Endothelial cell of umbilical vein (primary cell): Measurements from ENCODE around the gene HOXD10. TPM values are rescaled to one million over a fixed set of nuclear protein-coding genes. Genes with fewer than 3 reads are reported as not detected.

ENCODE experiments used
- BruUV-seq: library from RNA; stranded (reverse); fragments of 400-500 nt; replicated peaks from 2 replicates; lab custom pipeline; 2021; lab: Mats Ljungman, UMichigan
- CTCF ChIA-PET: fragments of 300-600, 350-600 bp; sonication (Branson Sonifier 250); formaldehyde crosslinking; loops from one replicate; lab custom pipeline; 2021; ENCODE audit warnings: antibody characterized with exemption, inconsistent platforms; lab: Charles Lee
- POLR2A ChIA-PET: fragments of 300-600, 350-600 bp; sonication (Branson Sonifier 250); formaldehyde crosslinking; loops from one replicate; lab custom pipeline; 2021; ENCODE audit warnings: antibody characterized with exemption, inconsistent platforms; lab: Charles Lee
- DNase-seq: peaks from one replicate; pipeline ENCODE4 v3.0.0-alpha.2; 2011; ENCODE audit warnings: low read depth, low spot score
- FAIRE-seq: peaks from 2 replicates; lab custom pipeline; 2011; peaks lifted over from hg19 to GRCh38; lab: Jason Lieb, UNC
- H2AFZ ChIP-seq: 2 replicates; pipeline ENCODE4 v1.6.0; 2012; ENCODE audit warnings: low read depth, low read length, control low read depth, inconsistent platforms
- H3K27ac ChIP-seq: 2 replicates; pipeline ENCODE4 v1.5.1; 2011; ENCODE audit warnings: low read depth, mild to moderate bottlenecking, control low read depth, low read length, moderate library complexity; ENCODE audit not compliant: insufficient read depth
- H3K27me3 ChIP-seq, 2 experiments: 2 replicates each; pipeline versions ENCODE4 v1.6.0 to v1.6.1; 2011; ENCODE audit warnings: low read length in 2 of 2, mixed read lengths in 1 of 2; ENCODE audit not compliant: control insufficient read depth in 2 of 2, insufficient read depth in 2 of 2
- H3K36me3 ChIP-seq, 2 experiments: 2 replicates in 1 of 2; 3 replicates in 1 of 2; pipeline ENCODE4 v1.5.1; 2011; ENCODE audit warnings: low read length in 2 of 2, mild to moderate bottlenecking in 1 of 2, moderate library complexity in 1 of 2; ENCODE audit not compliant: control insufficient read depth in 2 of 2, insufficient read depth in 2 of 2; ENCODE audit errors: extremely low read depth in 1 of 2
- H3K4me1 ChIP-seq: 3 replicates; pipeline ENCODE4 v1.5.1; 2011; ENCODE audit warnings: mild to moderate bottlenecking, low read length; ENCODE audit not compliant: control insufficient read depth, insufficient read depth; ENCODE audit errors: extremely low read depth
- H3K4me2 ChIP-seq: 2 replicates; pipeline ENCODE4 v1.6.1; 2011; ENCODE audit warnings: low read length, control low read depth, mixed read lengths; ENCODE audit not compliant: insufficient read depth
- H3K4me3 ChIP-seq, 3 experiments: fragments of 200-600 bp in 1 of 3; sonication (generic), shearing (Covaris generic) in 1 of 3; replicated peaks in 1 of 3; 2 replicates each; pipeline ENCODE4 v1.5.1; 2011 to 2016; ENCODE audit warnings: control low read depth in 3 of 3, low read length in 3 of 3, mild to moderate bottlenecking in 2 of 3, inconsistent platforms in 1 of 3, low read depth in 1 of 3, moderate library complexity in 1 of 3; ENCODE audit not compliant: insufficient read depth in 1 of 3
- H3K79me2 ChIP-seq: 2 replicates; pipeline ENCODE4 v1.6.0; 2012; ENCODE audit warnings: low read length, inconsistent platforms; ENCODE audit not compliant: control insufficient read depth, insufficient read depth
- H3K9ac ChIP-seq: replicated peaks from 2 replicates; pipeline ENCODE3; 2011; ENCODE audit warnings: low read length, control low read depth; ENCODE audit not compliant: insufficient read depth; ENCODE audit errors: extremely low read depth
- H3K9me1 ChIP-seq: replicated peaks from 3 replicates; pipeline ENCODE4 v1.6.0; 2011; ENCODE audit warnings: mild to moderate bottlenecking, low read length; ENCODE audit not compliant: control insufficient read depth, insufficient read depth; ENCODE audit errors: extremely low read depth
- H3K9me3 ChIP-seq: replicated peaks from 2 replicates; pipeline ENCODE4 v1.5.1; 2012; ENCODE audit warnings: low read length, inconsistent platforms; ENCODE audit not compliant: control insufficient read depth, insufficient read depth
- H4K20me1 ChIP-seq: replicated peaks from 2 replicates; pipeline ENCODE3; 2011; ENCODE audit warnings: mild to moderate bottlenecking, low read length; ENCODE audit not compliant: control insufficient read depth, insufficient read depth; ENCODE audit errors: extremely low read depth
- CTCF ChIP-seq, 2 donors: IDR thresholded peaks; 1 replicate in 1 of 2; 2 replicates in 1 of 2; pipeline ENCODE4 v1.5.1; 2011; ENCODE audit warnings: low read length in 2 of 2, mild to moderate bottlenecking in 2 of 2, moderate library complexity in 2 of 2, control low read depth in 1 of 2, inconsistent platforms in 1 of 2, low read depth in 1 of 2; ENCODE audit not compliant: insufficient read depth in 1 of 2; ENCODE audit errors: extremely low read depth in 1 of 2
- EZH2 ChIP-seq: IDR thresholded peaks from 2 replicates; pipeline ENCODE4 v1.6.1; 2012; ENCODE audit warnings: borderline replicate concordance, low read depth, mild to moderate bottlenecking, moderate library complexity, low read length, inconsistent platforms; ENCODE audit not compliant: severe bottlenecking
- GATA2 ChIP-seq: IDR thresholded peaks from 2 replicates; pipeline ENCODE4 v1.7.0; 2011; ENCODE audit warnings: low read depth, mild to moderate bottlenecking, moderate library complexity, mixed read lengths, low read length; ENCODE audit not compliant: insufficient read length, insufficient read depth
- MYC ChIP-seq: IDR thresholded peaks from one replicate; pipeline ENCODE4 v1.6.1; 2011; ENCODE audit warnings: mild to moderate bottlenecking, low read depth, low read length
- POLR2A ChIP-seq: IDR thresholded peaks from 2 replicates; pipeline ENCODE4 v1.6.1; 2012; ENCODE audit warnings: low read depth, mild to moderate bottlenecking, control low read depth, low read length
- dilution Hi-C: fragments of 300-500 bp; cut with MboI; formaldehyde crosslinking; loops from one replicate; pipeline ENCODE4 v1.15.0; 2019; ENCODE audit warnings: low sequenced_read_pairs; ENCODE audit not compliant: extremely low pct_ligation_motif_present
- intact Hi-C: fragments of 100-400 bp; cut with micrococcal nuclease; formaldehyde crosslinking; loops from one replicate; pipeline ENCODE4 v1.10.0; 2022
- polyA plus RNA-seq, 4 experiments: library from polyadenylated mRNA; depleted of rRNA in 3 of 4; stranded (reverse) in 3 of 4; unstranded in 1 of 4; fragments of >200 nt; gene quantifications; 2 replicates each; pipeline versions ENCODE4 v1.2.1 to v1.2.3, GENCODE V29; 2011 to 2012; ENCODE audit warnings: missing spikeins in 1 of 4
- total RNA-seq: library from RNA; stranded (reverse); gene quantifications from 2 replicates; pipeline ENCODE4 v1.2.3, GENCODE V29; 2021

The HOXD10 gene
- total and polyA plus RNA-seq, 2 donors (not counting 3 experiments of a cell fraction or from before 2014, with no cell fraction given) = not detected

- ChIA-PET POLR2A (no interaction called here), CTCF (interaction anchor here (1.3 to 6.1 kb wide), 6 partner anchors 9 to 881 kb away, joined by 4 to 102 read pairs (median 10); no protein-coding TSS in a partner anchor)
- Histone ChIP-seq H3K27me3 (peaks cover 90 to 97% of the 10 kb centered on the region in 2 experiments), H3K4me3 (no peak overlapping the region), H4K20me1 (no peaks in the 10 kb centered on the region), H3K9me3 (no peaks in the 10 kb centered on the region), H3K9me1 (no peaks in the 10 kb centered on the region), H2AFZ (no peak overlapping the region), H3K9ac (no peak overlapping the region), H3K79me2 (no peaks in the 10 kb centered on the region), H3K27ac (no peak overlapping the region), H3K4me1 (no peaks in the 10 kb centered on the region), H3K4me2 (no peak overlapping the region), H3K36me3 (no peaks in the 10 kb centered on the region)
- no TSS peak for BruUV-seq
- DNase-seq (no peak), FAIRE-seq (no peak)
- dilution Hi-C loops (no loop called here), intact Hi-C loops (no loop called here)
- peak; percentile 97 for TF ChIP-seq EZH2
- TF ChIP-seq GATA2 = no peak
- no peak for TF ChIP-seq POLR2A
Measured at GRCh38 chr2:176084611-176085119, 31.9 kb upstream of the HOXD10 start.

- DNase-seq (no peak), FAIRE-seq (no peak)
- H3K4me3 ChIP-seq = no peak overlapping the region
- H3K36me3 ChIP-seq = no peaks in the 10 kb centered on the region
- H3K9ac ChIP-seq = no peak overlapping the region
- no peaks in the 10 kb centered on the region for H3K9me1 ChIP-seq
- H4K20me1 ChIP-seq = no peaks in the 10 kb centered on the region
- H3K27ac ChIP-seq = no peak overlapping the region
- H3K79me2 ChIP-seq = no peaks in the 10 kb centered on the region
- no peak overlapping the region for H3K4me2 ChIP-seq
- H3K27me3 ChIP-seq = peaks cover 95 to 100% of the 10 kb centered on the region in 2 experiments
- dilution Hi-C loops = no loop called here
- H3K9me3 ChIP-seq = no peaks in the 10 kb centered on the region
- no peak overlapping the region for H2AFZ ChIP-seq
- CTCF ChIA-PET = interaction anchor here (0.6 to 6.1 kb wide), 8 partner anchors 9 to 882 kb away, joined by 4 to 102 read pairs (median 5); no protein-coding TSS in a partner anchor
- no TSS peak for BruUV-seq
- intact Hi-C loops = no loop called here
- no peaks in the 10 kb centered on the region for H3K4me1 ChIP-seq
- peak; percentile 97 for TF ChIP-seq EZH2
- TF ChIP-seq GATA2 = no peak
- TF ChIP-seq MYC = no peak
- TF ChIP-seq CTCF (IDR thresholded peaks at IDR 0.05; ENCODE audit: extremely low read depth in 1 of 2, insufficient read depth in 1 of 2, low read depth in 1 of 2, low read length in 2 of 2) = no peak
- POLR2A ChIA-PET = no interaction called here
Measured at GRCh38 chr2:176085120-176085788, 31.3 kb upstream of the HOXD10 start.
